Measurements from ENCODE around the gene IQCF2.

- no peak for TF ChIP-seq CTCF (IDR thresholded peaks at IDR 0.05)
- TF ChIP-seq POLR2AphosphoS5 (IDR thresholded peaks at IDR 0.05), result no peak
- no peak for TF ChIP-seq POLR2A (IDR thresholded peaks at IDR 0.05)
- no peak for TF ChIP-seq EP300 (IDR thresholded peaks at IDR 0.05)
These were observed 27.2 kb downstream of the IQCF2 start for GRCh38 chr3:51888463-51889105.
